GM21825 (cell line): ENCODE measurements around the gene CDH26.

Experiments
- ATAC-seq: cut with Tn5 transposase; IDR thresholded peaks from one replicate; pipeline ENCODE4 v1.9.1; 2021; ENCODE audit warnings: mild to moderate bottlenecking, moderate library complexity; ENCODE audit not compliant: unreplicated experiment

Gene CDH26

DNA sequence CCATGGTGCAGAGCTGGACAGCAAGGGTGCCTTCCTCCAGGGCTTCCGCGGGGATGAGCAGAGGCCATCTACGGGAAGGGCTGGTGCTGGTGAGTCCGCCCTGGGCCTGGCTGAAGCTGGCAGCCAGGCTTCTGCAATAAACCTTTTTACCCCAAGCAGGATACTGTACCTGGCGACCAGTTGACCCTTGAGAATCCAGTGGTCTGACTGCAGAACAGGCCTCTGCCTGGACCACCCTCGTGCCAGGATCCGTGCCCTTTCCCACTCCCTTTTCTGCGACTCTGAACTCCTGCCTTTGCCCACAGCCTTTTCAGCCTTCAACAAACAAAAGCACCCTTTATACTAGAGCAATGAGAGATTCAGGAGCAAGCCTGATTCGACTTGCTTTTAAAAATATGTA lies 18.9 kb downstream of the CDH26 start:
- no peak for ATAC-seq

DNA sequence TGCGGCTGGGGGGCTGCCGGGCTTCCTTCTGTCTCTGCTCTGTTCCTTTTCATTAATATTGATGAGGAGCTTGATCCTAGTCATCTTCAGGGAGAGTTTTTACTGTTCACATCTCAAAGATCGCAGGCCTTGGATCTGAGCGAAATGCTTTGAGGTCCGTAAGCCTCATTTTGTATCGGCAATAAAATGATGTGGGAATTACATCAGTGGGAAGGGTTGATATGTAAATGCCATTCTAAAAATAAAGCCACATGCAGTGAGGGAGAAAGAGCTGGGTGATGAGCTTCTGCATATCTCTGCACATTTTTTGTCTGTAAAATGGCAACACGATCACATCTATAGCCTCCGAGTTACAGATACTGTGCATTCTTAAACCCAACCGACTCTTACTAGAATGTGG lies 24.9 kb downstream of the CDH26 start:
- no peak for ATAC-seq

DNA sequence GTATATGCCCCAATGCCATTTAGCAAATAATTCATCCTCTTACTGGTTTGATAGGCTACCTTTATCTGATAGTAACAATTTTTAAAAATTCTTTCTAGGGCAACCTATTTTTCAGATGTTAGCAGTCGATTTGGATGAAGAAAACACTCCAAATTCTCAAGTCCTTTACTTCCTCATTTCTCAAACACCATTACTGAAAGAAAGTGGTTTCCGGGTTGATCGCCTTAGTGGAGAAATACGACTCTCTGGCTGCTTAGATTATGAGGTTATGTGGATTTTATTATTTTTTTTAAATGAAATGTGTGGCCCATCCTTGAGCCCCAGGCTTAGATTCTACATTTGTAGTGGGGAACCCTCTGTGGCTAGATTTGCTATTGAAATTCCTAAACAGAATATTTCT lies 26.3 kb downstream of the CDH26 start:
- ATAC-seq = no peak

DNA sequence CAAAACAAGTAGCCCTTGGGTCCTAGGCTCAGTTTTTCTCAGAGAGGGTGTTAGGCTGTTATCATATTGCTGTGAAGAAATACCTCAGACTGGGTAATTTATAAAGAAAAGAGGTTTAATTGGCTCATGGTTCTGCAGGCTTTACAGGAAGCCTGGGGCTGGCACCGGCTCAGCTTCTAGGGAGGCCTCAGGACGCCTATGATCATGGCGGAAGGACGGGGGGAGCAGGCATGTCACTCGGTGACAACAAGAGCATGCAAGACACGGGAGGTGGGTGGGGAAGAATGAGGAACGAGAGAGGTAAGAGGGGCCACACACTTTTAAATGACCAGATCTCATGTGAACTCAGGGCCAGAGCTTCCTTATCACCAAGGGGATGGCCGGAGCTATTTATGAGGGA lies 26.9 kb downstream of the CDH26 start:
- no peak for ATAC-seq

GRCh38 chr20:59985864-59986263 lies 27.6 kb downstream of the CDH26 start:
- no peak for ATAC-seq

DNA sequence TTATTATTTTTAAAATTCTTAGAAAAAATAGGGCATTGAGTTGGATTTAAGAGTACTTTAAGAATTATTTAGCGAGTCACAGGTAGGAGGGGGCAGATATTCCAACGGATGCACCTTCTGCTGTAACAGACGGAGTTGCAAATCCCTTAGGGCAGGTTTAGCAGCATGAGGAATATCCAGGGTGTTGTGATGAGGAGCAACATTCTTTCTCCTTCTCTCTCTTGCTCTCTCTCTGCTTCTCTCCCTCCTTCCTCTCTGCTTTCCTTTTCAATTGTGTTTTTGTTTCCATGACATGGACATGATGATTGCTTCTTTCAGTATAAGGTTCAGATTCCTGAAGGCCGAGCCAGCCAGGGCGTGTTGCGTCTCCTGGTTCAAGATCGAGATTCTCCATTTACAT lies 28.9 kb downstream of the CDH26 start:
- ATAC-seq = no peak

- no peak for ATAC-seq
Observed at GRCh38 chr20:59988141-59988540, 29.9 kb downstream of the CDH26 start.

DNA sequence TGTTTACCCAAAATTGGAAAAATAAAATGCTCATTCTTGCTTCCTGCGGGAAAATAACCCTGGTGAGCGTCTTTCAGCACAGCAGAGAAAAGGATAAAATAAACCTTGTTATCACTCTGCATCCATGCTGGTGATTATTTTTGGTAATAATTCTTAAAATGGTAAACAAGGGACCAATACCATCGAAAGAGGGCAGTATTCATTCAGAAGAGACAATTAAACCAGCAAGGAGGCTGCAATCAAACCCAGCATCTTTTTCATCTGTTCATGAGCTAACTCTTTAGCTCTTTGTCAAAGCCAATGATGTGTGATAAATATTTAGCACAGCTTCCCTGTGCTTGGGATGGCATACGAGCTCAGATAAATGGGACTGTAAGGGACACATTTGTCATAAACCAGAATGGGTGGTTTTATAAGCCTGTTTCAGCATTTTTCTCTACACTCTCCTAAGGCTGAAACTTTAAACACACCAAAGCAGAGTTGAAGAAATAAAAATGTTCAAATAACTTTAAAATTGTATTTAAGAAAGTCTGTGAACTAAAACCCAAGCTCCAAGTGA lies 34.4 kb downstream of the CDH26 start:
- no peak for ATAC-seq

- ATAC-seq = no peak
Observed at GRCh38 chr20:59993736-59994430, 35.7 kb downstream of the CDH26 start.

GRCh38 chr20:59994697-59995122 lies 36.5 kb downstream of the CDH26 start:
- no peak for ATAC-seq

DNA sequence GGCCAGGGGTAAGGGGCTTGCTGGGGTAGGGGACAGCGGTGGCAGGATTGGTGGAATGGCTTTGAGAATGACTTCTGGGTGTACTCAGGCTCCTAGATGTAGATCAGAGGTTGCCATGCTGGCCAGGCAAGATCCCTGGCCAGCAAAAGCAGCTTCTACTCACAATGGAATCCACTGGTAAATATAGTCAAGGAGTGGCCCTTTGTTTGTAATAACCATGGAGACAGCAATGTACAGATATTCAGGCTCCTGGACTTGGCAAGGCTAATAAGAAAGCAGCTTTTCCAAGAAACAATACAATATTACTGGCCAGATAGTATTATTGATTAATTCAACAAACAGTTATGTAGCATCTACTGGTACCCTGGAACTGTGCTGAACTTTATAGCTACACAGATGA lies 37.9 kb downstream of the CDH26 start:
- no peak for ATAC-seq

DNA sequence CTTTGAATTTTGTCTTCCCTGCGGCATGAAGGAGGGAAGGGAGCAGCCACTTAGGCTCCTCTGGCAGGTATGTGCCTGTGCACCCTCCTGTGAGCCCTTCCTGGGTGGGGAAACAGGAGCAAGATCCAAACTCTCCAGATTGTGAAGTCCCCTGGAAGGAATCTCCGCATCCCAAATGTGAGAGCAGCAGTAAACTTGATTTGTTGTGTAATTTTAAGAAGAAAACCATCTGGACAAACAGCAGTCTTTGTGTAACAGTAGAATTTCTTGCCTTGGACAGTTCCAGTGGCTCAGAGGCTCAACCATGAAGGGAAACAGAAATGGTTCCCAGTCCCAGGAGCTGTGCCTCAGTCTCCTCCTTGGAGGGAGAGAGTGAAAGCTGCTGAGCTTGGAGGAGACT lies 39.7 kb downstream of the CDH26 start:
- ATAC-seq = no peak

GRCh38 chr20:59999502-59999901 lies 41.3 kb downstream of the CDH26 start:
- no peak for ATAC-seq

DNA sequence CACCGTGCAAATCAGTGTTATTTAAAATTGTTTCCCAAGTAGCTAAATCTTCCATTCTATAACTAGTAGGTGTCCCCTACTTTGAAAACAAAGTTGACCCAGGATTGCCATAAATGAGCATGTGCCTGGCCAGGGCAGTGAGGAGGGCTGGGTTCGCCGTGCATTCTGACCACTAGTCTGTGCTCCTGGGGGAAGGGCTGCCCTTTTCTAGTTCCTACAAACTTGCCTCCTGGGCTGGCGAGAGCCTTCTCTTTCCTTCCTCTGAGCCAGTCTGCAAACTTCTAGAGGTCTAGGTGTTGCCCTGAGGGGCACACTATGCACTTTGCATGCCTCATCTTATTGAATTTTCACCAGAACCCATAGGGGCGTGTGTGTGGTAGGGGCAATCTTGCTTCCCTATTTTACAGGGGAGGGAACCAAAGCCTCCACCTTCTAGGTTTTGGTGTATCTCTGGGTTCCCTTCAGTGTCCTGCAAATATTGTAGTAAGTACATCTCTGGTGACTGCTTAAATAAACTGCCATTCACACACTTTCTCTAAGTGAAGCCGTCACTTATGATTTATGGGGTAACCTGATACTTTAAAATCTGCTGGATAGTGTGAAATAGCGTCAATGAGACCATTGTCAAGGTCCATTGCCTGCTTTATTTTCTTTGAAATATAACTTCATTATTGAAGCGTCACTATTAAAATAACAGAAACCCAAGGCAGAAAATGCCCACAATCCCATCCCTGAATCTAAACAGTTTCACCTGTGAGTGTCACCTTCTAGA lies 42.2 kb downstream of the CDH26 start:
- ATAC-seq = no peak

DNA sequence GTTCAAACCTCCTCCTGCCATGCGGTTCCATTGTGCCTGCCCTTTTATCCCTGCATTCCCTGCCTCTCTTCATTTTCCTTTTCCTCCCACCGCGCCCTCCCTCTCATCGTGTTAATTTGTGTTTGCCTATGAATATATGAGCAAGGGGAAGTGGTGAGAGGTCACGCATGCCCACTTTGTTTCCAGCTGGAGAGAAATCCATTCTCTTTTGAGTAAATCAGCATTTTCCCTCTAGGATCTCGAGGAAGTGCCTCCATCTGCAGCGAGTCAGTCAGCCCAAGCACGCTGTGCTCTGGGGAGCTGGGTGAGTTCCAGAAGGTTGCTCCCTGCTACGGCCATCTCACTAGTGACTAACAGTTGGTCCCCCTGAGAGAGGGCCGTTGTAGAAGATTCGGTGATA lies 42.9 kb downstream of the CDH26 start:
- ATAC-seq = no peak

DNA sequence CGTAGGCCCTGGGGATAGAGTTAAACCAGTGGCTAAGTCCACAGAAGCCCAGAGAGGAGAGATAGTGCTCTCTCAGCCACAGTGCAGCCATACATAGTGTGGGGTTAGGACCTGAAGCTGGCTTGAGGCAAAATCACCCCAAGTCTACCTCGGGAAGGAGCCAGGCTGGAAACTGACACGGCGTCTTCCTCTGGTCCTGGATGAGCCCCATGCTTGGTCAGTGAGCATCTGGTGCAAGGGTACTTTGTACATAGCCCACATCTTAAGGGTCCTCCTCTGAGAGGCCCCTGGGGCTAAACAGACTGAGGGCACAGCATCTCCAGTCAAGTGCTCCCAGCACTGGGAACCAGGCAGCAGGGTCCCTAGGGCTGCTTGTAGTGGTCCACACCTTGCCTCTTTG lies 45.6 kb downstream of the CDH26 start:
- ATAC-seq = no peak

DNA sequence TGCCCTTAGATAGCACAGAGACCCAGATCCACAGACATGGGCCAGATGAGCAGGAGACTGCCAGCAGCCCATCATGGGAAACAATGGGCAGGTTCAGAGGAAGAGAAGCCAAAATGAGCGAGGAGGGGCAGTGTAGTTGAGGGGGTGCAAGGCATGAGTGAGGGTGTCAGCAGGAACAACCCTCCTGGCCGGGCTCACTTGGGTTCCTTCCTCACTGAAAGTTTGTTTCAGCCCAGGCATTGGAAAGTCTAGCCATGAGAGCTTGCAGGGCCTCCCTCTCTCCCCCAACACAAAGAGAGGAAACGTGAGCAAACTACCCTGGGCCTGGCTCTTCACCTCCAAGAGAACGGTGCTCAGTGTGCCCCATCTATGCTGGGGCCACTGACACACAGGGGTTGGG lies 48.0 kb downstream of the CDH26 start:
- no peak for ATAC-seq

- ATAC-seq = no peak
Observed at GRCh38 chr20:60007464-60007863, 49.2 kb downstream of the CDH26 start.

DNA sequence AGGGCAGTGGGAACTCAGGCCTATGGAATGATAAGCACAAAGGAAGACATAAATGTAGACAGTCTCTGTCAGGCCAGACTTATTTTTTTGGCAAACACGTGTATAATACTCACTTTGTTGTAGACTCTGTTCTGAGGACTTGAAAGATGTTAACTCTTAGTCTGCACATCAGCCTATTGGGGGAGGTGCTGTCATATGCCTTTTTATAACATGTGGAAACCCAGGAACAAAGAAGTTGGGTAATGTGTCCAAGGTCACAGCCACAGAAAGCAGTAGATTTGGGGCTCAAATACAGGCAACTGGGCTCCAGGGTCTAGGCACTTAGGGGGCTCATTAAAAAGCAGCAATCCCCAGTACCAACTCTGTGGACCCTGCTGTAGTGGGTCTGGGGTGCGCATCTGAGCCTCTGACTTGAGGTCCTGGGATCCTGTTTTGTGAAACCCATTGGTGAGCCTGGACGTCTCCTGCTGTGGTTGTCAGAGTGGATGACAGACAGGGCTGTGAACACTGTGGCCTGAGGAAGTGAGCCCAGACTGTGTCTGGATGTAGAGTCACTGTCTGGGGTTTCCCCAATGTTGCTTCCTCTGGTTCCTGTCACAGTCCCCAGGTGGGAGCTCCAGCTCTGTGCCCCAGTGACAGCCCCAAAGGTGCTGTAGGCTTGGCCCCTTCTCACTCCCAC lies 50.0 kb downstream of the CDH26 start:
- no peak for ATAC-seq

DNA sequence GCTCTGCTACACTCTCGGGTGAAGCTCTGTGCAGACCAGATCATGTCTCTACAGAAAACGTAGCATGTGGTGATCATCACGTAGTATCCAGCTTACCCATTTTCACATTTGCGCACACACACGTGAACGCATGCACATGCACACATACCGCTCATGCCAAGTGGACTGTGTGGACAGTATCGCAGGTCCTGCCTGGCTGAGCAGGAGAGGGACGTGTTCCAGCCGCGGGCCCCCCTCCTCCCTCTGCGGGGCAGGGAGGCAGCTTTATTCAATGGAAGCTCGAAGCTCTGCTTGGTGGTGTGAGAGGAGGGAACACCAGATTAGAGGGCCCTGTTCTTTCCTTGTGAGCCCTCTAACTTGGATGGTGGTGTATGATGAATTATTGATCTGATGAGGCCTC lies 51.1 kb downstream of the CDH26 start:
- ATAC-seq = no peak

GRCh38 chr20:60009826-60010616 lies 51.8 kb downstream of the CDH26 start:
- ATAC-seq = no peak
